HG02885 (cell line): ENCODE results near the gene MAD1L1.
"Not testable (repeated sequence)": the region's sequence is repeated elsewhere in the genome, so short reads cannot be mapped to it uniquely, and the experiment has no call there.

Experiments used
- ATAC-seq: cut with Tn5 transposase; IDR thresholded peaks from one replicate; pipeline ENCODE4 v1.9.1; 2021; ENCODE audit warnings: mild to moderate bottlenecking; ENCODE audit not compliant: unreplicated experiment, poor library complexity

Gene MAD1L1

GRCh38 chr7:2040893-2041270, 191.9 kb downstream of the MAD1L1 start:
- ATAC-seq = no peak

- no peak for ATAC-seq
These were observed 192.4 kb downstream of the MAD1L1 start for GRCh38 chr7:2040201-2040892.

GRCh38 chr7:2038931-2039728, 193.6 kb downstream of the MAD1L1 start:
- peak; percentile 44 for ATAC-seq

- ATAC-seq = peak; percentile 66
These were observed 194.8 kb downstream of the MAD1L1 start for GRCh38 chr7:2037808-2038522.

GRCh38 chr7:2037301-2037807, 195.4 kb downstream of the MAD1L1 start:
- ATAC-seq = no peak

- ATAC-seq = no peak
These were observed 196.0 kb downstream of the MAD1L1 start for GRCh38 chr7:2036786-2037185.

- not testable (repeated sequence) for ATAC-seq
These were observed 196.5 kb downstream of the MAD1L1 start for GRCh38 chr7:2036201-2036600.

GRCh38 chr7:2034291-2035201, 198.2 kb downstream of the MAD1L1 start:
- no peak for ATAC-seq

- no peak for ATAC-seq
These were observed 199.1 kb downstream of the MAD1L1 start for GRCh38 chr7:2033586-2034135.

GRCh38 chr7:2032876-2033407, 199.8 kb downstream of the MAD1L1 start:
- ATAC-seq = no peak

GRCh38 chr7:2032030-2032875, 200.5 kb downstream of the MAD1L1 start:
- no peak for ATAC-seq

- no peak for ATAC-seq
These were observed 201.3 kb downstream of the MAD1L1 start for GRCh38 chr7:2031451-2031845.

- ATAC-seq = no peak
These were observed 202.0 kb downstream of the MAD1L1 start for GRCh38 chr7:2030475-2031450.

GRCh38 chr7:2029936-2030335, 202.8 kb downstream of the MAD1L1 start:
- ATAC-seq = no peak

GRCh38 chr7:2029211-2029905, 203.4 kb downstream of the MAD1L1 start:
- no peak for ATAC-seq

GRCh38 chr7:2028733-2029132, 204.0 kb downstream of the MAD1L1 start:
- ATAC-seq = no peak

GRCh38 chr7:2025188-2025587, 207.6 kb downstream of the MAD1L1 start:
- ATAC-seq = no peak
